Fibroblast of villous mesenchyme (primary cell): Measurements from ENCODE around the gene IDS. TPM values are rescaled to one million over a fixed set of nuclear protein-coding genes. Genes with fewer than 3 reads are reported as not detected.
"Not testable (repeated sequence)": the region's sequence is repeated elsewhere in the genome, so short reads cannot be mapped to it uniquely, and the experiment has no call there.

Source experiments
- DNase-seq: peaks from one replicate; pipeline ENCODE4 v3.0.0-alpha.2; 2010; ENCODE audit warnings: low read depth
- H3K4me3 ChIP-seq: 2 replicates; pipeline ENCODE4 v1.5.1; 2011; ENCODE audit warnings: low read depth, mild to moderate bottlenecking, low read length
- CTCF ChIP-seq: IDR thresholded peaks from 2 replicates; pipeline ENCODE4 v1.5.1; 2012; ENCODE audit warnings: low read depth, mild to moderate bottlenecking, low read length; ENCODE audit not compliant: insufficient read depth
- total RNA-seq: library from RNA; depleted of rRNA; stranded (reverse); fragments of >200 nt; gene quantifications from 2 replicates; pipeline ENCODE4 v1.2.3, GENCODE V29; 2012

IDS gene
- total RNA-seq, 1 donor = 50.1 TPM

- H3K4me3 ChIP-seq = peak within 1 kb of the TSS; percentile 80
- TF ChIP-seq CTCF = no peak
- DNase-seq = peak; percentile 97
Observed at GRCh38 chrX:149540621-149541520, 35.8 kb upstream of the IDS start, which contains the start of gene EOLA1. Gene EOLA1 (plus strand): TSS chrX:149541012. CDS start chrX:149545631, 4,619 bp downstream.

- peak overlapping the region; percentile 80 for H3K4me3 ChIP-seq
- no peak for TF ChIP-seq CTCF
- peak; percentile 94 for DNase-seq
Observed at GRCh38 chrX:149540131-149540620, 35.1 kb upstream of the IDS start.

GRCh38 chrX:149539283-149540130 lies 34.4 kb upstream of the IDS start:
- H3K4me3 ChIP-seq = peak overlapping the region; percentile 64
- DNase-seq = peak; percentile 94
- TF ChIP-seq CTCF = no peak

GRCh38 chrX:149537474-149537873 lies 32.4 kb upstream of the IDS start:
- H3K4me3 ChIP-seq, DNase-seq: not testable (repeated sequence)

GRCh38 chrX:149534926-149535602 lies 30.0 kb upstream of the IDS start:
- DNase-seq, H3K4me3 ChIP-seq: not testable (repeated sequence)

- not testable (repeated sequence) for DNase-seq, H3K4me3 ChIP-seq
Observed at GRCh38 chrX:149533999-149534398, 28.9 kb upstream of the IDS start.

GRCh38 chrX:149532868-149533267 lies 27.8 kb upstream of the IDS start:
- not testable (repeated sequence) for H3K4me3 ChIP-seq, DNase-seq

- TF ChIP-seq CTCF = no peak
- DNase-seq = no peak
- no peak overlapping the region for H3K4me3 ChIP-seq
Observed at GRCh38 chrX:149531599-149531998, 26.5 kb upstream of the IDS start.
